Epithelial cell of prostate (primary cell): ENCODE data around the gene C15orf62.
A peak's percentile ranks its signal among the peaks of the same experiment; 100 is the strongest.

Source experiments
- DNase-seq: peaks from one replicate; pipeline ENCODE4 v3.0.0-alpha.2; 2011; ENCODE audit warnings: low read depth, low spot score
- H3K27ac ChIP-seq: fragments of 450-650 bp; 2 replicates; pipeline ENCODE4 v1.5.1; 2017; ENCODE audit warnings: mild to moderate bottlenecking

The C15orf62 gene

DNA sequence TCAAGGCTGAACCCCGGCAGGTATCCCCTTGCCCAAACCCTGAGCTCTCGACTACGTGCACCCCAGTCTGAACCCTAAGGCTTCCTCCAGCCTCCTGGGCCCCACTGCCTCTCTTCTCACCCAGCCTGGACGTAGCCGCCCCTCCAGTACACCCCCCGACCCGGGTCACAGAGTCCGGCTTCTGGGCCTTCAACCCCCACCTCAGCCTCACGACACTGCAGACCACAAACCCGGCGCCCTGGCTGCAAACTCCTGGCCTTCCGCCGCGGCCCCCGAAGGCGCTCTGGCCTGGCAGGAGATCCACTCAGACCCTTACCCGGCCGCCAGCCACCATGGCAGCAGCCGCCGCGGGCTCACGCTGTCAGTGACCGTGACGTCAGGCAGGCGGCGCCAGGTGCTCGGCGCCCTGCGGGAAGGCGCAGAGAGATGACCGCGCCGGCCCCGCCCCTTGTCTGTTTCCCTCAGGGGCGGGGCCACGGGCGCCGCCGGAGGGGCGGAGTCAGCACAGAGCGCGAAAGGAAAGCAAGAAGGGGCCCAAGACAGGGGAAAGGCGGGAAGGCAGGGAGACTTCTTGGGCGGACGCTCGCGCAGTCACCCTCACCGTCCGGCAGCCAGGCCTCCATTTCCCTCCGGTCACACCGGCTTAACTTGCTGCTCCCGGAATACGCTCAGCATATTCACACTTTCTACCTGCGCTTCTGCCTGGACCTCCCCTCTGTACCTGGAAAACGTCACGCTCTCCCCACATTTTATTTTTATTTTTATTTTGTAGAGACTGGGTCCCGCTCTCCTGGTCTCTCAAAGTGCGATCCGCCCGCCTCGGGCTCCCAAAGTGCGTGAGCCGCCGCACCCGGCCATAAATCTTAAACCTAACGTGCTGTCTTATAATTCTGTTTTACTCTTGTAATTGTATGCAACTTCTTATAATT, 14.6 kb upstream of the C15orf62 start, which contains the start of gene RMDN3:
Gene RMDN3, minus strand, starts transcription at position 372 of the 929 bp plus-strand sequence. CDS start 471 bp downstream, outside the sequence.
- DNase-seq, result peak; percentile 37
- H3K27ac ChIP-seq, result peak within 1 kb of the TSS; percentile 50

DNA sequence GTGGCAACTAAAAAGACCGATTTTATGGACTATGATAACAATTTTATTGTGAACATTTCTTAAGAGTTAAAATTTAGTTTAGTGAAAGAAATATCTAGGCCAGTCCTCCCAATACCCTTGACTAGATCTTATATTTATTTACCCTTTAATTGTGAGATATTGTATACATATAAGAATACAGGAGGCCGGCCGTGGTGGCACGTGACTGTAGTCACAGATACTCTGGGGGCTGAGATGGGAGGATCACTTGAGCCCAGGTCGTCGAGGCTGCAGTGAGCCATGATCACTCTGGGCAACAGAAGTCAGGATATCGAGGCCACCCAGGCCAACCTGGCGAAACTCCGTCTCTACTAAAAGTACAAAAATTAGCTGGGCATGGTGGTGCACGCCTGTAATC, 14.0 kb upstream of the C15orf62 start:
- DNase-seq, result no peak
- peak overlapping the region; percentile 50 for H3K27ac ChIP-seq

DNA sequence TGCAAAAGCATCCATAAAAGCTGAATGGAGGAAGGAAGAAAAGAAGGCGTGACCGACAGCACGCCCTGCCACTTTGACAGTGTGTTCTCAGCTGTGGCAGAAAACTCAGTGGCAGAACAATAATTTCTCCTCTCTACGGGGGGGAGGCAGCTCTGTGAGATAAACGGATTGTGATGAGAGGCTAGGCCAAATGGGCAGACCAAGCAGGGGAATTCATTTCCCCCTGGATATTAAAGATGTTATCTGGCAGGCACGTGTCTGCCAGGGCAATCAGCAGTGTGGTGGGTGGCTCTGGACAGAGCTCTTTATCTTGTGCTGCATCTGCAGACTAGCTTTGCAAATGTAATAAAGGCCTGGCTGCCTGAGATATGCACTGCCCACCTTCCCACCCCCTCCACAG, 12.8 kb upstream of the C15orf62 start:
- H3K27ac ChIP-seq, result no peak overlapping the region
- DNase-seq, result no peak

DNA sequence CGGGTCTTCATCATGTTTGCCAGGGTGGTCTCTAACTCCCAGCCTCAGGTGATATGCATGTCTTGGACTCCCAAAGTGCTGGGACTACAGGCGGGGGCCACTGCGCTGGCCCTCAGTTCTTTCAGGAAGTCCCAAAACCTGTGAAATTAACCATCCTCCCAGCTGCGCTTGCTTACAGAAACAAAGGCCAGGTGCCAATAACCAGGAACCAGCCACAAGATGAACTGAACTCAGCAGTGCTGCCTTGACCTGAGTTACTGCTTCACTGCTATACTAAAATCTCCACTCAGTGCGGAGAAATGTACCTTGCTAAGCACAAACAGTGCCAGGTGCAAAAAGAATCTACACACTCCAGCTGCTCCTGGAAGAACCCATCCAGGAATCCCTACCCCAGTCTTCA, 9.8 kb upstream of the C15orf62 start:
- H3K27ac ChIP-seq, result no peak overlapping the region
- no peak for DNase-seq

DNA sequence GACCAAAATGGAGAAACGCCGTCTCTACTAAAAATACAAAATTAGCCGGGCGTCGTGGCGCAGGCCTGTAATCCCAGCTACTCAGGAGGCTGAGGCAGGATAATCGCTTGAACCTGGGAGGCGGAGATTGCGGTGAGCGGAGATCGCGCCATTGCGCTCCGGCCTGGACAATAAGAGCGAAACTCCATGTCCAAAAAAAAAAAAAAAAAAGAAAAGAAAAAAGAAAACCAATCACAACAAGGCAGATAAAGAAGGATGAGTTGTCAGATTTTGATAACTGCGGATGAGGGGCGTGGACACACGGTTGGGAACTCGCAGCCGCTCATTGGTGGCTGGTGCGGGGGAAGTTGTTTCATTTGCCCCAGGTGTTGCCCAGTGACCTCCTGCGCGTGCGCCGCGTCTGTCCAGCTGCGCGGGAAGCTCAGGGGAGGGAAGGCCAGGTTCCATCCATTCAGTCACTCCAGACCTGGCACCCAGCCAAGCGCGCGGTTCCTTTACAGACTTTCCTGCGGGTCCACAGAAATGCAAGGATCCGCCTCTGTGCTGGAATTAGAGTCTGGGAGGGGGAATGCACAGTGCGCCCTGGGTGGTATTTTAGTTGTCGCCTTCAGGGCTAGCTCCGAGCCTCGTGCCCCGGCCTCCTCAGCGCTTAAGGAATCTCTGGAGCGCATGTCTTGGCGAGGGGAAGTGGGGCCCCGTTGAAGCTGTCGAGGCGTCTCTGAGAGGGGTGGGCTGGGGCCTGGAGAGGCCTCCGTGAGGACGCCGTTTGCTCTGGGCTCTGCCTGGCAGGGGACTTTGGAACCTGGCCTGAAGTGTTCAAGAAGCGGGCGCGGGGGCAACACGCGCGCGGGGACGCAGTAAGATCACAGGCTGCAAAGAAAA, 6.6 kb upstream of the C15orf62 start:
- peak overlapping the region; percentile 47 for H3K27ac ChIP-seq
- DNase-seq, result no peak

DNA sequence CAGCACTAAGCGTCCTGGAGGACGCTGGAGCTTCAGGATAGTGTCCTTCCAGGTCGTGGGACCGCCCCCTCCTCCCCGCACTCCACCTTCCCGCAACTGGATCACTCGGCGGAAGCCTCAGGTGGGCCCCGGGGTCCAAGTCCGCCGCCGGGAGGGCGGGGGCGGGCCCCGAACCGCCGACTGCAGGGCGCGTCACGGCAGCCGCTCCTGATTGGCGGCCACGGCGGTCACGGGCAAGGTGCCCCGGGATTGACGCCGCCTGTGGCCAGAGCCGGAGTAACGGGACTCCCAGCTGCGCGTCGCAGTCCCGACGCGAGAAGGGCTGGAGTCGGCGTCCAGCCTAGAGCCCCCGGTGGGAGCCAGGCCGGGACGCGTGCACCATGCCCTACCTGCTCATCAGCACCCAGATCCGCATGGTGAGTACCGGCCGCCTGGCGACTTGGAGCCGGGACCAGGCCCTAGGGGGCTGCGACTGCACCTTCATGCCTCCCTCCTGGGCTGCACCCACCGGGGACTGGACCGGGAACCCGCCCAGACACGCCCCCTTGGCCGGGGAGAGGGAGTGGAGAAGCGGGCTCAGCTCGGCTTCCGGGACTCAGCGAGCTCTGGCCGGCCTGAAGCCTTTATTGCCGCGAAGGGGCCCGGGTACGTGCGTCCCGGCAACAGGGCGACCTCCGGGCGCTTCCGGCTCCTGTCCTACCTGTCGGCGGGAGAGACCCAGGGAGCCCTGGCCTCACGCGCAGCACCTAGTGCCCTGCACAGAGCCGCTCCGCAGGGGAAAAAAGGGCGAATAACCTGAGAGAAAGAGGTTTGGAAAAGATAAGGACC, 5.8 kb upstream of the C15orf62 start, which contains the start of gene GCHFR:
Gene GCHFR, plus strand, starts transcription at position 268 of the 828 bp plus-strand sequence. Its CDS starts 113 bp downstream, at position 381.
- no peak for DNase-seq
- peak within 1 kb of the TSS; percentile 47 for H3K27ac ChIP-seq

DNA sequence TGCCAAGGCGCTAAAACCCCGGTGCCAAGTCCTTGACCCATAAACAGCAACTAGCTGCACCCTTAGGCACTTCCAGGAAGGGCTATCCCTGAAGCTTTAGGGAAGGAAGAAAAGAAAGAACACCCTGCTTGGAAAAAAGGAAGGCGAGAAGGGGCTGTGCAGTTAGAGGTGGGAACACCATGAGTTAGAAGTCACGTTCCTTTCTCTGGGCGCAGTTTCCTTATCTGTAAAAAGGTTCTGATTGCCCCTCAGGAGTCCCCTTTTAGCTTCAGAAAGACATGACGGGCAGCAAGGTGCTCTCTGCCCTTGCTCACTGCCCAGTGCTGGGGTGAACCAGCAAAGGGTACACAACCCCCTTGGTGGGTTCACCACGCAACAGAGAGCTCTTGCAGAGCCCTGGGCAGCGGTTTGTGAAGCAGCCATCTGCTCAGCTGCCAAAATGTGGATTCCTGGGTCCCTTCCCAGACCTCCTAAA, 5.1 kb upstream of the C15orf62 start:
- DNase-seq, result no peak
- peak overlapping the region; percentile 47 for H3K27ac ChIP-seq

DNA sequence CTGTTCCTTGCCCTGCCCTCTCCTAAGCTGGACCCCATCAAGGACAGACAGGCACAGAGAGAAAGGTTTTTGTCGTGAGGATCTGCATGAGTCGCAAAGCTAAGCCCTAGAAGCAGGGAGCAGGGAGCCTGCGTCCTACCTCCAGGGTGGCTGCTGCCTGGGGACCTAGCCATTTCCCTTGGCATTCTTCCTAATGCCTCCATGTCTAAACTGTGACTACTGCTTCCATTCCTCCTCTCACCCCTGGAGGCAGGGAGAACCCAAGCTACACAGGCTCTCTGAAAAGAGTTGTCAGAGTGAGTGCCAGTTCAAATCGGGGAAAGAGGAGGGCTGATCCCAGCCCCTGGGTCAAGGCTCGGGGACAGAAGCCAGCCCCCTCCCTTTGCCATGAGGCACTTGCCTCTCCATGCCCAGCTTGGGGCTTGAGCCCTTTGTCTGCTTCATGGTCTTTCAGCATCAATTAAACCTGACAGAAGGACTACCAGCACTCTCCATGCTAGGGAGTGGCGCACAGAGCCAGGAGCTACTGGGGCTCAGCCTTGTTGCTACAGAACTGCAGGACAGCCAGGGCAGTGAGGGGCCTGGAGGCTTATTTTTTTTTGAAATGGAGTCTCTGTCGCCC, 3.5 kb upstream of the C15orf62 start:
- DNase-seq, result no peak
- H3K27ac ChIP-seq, result peak overlapping the region; percentile 47

DNA sequence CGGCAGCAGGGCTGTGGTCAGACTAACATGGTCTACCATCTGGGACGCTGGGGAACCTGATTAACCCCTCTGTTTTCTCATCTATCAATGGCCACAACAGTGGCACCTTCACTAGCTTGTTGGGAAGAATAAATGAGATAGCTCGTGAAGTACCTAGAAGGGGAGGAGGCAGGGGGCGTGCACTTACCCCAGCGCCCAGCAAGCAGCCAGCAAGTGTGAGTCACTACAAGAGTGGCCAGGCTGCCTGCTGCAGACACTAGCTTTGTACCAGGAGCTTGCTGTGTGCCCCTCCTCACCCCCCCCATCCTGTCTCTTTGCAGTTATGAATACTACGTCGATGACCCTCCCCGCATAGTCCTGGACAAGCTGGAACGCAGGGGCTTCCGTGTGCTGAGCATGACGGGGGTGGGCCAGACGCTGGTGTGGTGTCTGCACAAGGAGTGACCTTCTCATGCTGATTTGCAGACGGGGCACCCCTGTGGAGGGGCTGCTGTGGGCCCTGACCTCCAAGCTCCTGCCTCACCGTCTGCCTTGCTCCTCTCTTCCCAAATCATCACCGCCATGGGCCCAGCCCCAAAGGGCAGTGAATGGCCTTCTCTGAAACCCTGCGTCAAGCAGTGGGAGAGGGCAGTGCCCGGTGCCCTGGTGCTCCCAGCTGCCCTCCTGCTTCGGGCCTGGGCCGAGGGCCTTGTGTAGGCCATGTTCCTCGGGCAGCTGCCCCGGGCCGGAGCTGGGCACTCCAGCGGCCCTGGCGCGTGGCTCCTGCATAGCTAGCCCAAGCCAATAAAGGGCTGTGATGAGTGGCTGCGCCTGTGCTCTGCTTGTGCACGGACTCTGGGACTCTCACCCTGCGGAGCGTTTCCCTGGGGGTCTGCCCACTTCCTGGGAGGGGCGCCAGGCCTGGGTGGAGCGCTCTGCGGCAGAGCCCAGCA, 2.6 kb upstream of the C15orf62 start:
- no peak for DNase-seq

DNA sequence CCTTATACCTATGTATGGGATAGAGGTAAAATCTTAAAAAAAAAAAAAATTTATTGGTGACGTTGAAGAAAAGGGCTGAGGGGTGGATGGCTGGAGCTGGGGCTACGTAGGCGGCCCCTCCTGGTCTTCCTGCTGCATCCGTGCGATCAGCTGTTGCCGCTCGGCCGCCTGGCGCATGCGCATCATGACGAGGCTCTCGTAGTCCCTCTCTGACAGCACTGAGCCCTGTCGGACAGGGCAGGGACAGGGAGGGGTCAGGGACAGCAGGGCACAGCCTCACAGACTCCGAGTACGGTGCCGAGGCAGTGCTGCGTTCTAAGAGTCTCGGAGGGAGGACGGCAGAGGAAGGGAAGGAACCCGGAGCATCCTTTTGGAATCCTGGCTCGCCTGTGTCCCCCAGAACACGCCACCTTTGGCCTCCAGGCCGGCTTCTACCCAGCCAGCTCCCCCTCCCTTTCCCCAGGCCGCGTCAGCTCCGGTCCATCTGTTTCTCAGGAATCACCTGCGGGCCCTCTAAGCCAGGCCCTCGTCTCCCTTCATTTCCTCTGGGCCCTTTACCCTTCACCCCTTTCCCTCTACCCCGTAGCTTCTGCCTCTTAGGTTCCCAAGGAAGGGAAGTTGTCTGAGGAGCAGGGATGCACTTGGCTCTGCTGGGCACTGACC, 1.8 kb upstream of the C15orf62 start:
- H3K27ac ChIP-seq, result peak overlapping the region; percentile 93

More for the DNA sequence above, 2.6 kb upstream of the C15orf62 start:
- peak overlapping the region; percentile 47 for H3K27ac ChIP-seq

DNA sequence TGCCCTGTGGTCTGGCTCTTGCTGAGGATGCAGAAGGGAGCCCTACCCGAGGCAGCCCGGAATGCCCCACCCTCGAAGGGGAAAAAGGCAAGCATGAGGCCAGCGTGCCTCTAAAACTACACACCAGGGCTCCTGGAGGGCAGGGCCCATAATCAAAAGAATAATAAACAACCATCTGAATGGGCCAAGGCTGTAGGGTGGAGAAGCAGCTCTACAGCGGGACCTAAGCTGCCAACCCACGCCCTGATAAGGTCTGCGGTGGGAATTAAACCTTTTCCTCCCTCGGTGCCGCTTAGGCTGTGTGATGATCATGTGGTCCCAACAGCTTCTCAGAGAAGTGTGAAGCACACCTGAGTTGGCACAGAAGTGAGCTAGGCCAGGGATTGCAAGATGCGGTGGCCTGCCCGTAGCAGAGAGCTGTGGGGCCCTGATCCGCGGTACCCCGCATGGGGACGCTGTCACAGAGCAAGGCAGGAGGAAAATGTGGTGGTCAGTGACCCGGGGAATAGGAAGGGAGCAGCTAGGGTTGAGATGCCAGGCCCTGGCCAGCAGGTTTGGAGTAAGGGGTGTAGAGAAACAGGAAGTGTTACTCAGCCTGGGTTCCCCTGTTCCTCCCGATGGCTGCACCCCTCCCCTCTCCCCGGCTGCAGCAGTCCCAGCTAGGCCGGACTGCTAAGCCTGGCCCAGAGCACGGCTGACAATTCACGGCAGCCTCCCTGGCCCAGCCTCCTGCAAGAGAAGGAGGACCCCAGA, 1.1 kb upstream of the C15orf62 start:
- no peak for DNase-seq
- peak overlapping the region; percentile 93 for H3K27ac ChIP-seq

More for the DNA sequence above, 1.8 kb upstream of the C15orf62 start:
- no peak for DNase-seq

DNA sequence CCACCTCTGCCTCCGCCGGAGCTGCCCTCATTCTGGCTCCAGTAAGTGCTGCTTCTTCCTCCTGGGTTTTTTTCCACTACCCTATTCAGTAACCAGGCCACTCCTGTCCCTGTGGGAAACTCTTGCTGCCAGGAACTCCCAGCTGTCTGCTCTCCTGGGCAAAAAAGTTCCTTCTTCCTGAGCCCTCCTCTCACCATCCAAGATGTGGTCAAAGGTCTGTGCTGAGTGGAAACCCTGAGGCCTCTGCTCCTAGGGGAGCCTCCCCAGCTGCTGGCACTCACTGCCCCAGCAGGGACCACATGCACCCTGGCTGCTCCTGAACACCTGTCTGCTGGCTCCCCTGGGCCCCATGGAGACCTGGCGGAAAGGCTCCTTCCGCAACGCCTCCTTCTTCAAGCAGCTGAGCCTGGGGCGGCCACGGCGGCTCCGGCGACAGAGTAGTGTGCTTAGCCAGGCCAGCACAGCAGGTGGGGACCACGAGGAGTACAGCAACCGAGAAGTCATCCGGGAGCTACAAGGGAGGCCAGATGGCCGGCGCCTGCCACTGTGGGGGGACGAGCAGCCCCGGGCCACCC, 454 bp downstream of the C15orf62 start:
- DNase-seq, result no peak
- peak overlapping the region; percentile 93 for H3K27ac ChIP-seq

DNA sequence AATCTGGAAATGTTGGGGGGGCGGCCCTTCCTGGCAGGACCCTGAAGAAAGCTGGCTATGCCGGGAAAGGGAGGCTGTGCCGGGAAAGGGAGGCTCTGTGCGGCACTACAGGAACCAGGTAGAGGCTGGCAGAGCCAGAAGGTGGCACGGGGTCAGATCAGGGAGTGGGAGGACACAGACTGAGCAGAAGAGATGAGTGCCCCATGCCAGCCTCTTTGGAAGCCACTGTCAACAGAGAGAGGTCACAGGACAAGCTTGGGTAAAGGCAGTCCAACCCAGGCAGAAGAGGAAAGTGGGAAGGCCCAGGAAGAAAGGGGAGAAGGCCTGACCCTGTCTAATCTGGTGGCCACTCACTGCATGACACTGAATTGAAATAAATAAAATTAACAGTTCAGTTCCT, 1.5 kb downstream of the C15orf62 start:
- no peak for DNase-seq
- H3K27ac ChIP-seq, result peak overlapping the region; percentile 93

DNA sequence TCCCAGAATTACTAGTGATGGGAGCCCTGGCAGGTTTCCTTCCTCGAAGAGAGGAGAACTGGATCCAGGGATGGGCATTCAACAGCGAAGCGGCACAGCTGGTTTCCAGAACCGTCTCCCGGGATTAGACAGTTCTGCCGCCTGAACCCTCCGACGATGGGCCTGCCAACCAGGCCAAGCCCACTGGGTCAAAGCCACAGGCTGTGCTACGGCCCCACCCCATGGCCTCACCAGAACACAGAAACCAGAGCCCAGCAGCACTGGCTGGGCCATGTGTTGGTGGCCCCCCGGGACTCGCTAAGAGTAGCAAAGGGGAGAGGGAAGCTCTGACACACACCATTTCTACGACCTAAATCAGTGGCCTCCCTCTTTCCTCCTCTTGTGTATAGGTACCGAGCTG, 2.2 kb downstream of the C15orf62 start:
- no peak for DNase-seq
- H3K27ac ChIP-seq, result no peak overlapping the region

DNA sequence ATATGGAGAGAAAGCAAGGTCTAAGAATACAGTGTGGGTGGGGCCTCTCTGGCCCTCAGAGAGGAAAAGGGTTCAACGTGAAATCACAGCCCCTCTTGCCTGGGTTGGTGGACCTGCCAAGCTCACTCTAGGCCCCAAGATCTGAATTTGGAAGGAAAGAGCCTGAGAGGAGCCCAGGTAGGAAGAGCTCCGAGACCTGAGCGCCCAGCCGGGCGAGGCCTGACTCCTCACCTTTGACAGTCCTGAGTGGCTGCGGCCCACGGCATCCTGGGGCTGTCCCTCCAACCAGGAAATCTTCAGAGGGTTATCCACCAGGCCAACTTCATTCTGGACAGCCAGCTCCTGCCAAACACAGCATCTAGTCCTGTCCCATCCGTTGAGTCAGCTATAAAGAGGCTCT, 3.7 kb downstream of the C15orf62 start:
- no peak for DNase-seq
- no peak overlapping the region for H3K27ac ChIP-seq

DNA sequence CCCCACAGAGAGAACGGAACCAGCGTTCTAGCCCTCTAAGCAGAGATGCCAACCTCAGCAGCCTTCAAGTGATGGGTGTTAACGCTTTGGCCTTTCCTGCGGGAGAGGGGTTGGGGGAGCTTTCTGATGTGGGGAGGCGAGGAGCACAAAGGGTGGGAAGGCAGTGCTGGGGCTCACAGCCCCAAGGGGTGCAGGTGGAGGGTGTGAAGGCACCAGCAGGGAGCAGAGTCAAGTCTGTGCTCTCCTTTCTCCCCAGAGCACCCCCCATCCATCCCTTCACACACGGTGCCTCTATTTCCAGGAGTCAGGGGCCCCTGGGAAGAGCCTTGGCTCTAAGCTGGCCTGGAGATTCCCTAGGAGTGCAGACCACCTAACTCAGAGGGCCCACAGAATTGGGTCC, 4.1 kb downstream of the C15orf62 start:
- H3K27ac ChIP-seq, result no peak overlapping the region
- DNase-seq, result no peak

DNA sequence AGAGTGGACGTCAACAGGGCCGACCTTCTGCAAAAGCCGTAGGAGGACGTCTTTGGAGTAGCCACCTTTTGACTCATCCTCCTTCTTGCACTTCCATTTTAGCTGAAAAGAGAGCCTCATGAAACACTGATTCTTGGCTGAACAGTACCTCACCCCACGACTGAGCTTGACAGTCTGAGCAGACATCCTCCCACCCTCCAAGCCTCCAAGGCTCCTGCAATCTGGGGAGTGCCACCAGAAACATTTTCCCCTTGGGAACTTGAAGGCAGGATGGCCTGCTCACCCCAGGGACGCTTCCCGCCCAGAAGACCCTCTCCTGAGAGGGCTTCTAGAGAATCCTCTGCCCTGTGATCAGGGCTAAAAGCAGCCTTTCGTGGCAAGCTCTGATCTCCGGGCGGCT, 5.2 kb downstream of the C15orf62 start:
- no peak for DNase-seq

More for the DNA sequence above, 5.2 kb downstream of the C15orf62 start:
- H3K27ac ChIP-seq, result no peak overlapping the region
